H1 (cell line): Measurements from ENCODE around the gene PREX1. TPM values are rescaled to one million over a fixed set of nuclear protein-coding genes. Genes with fewer than 3 reads are reported as not detected.

Experiments used
- CTBP2 ChIP-seq: IDR thresholded peaks from 2 replicates; pipeline ENCODE4 v1.7.0; 2011; ENCODE audit warnings: borderline replicate concordance, mild to moderate bottlenecking, moderate library complexity, mixed read lengths, low read length; ENCODE audit not compliant: insufficient read depth, insufficient read length
- FOSL1 ChIP-seq: IDR thresholded peaks from 2 replicates; pipeline ENCODE4 v1.6.1; 2011; ENCODE audit warnings: mild to moderate bottlenecking, low read depth, low read length, moderate library complexity; ENCODE audit not compliant: insufficient read depth
- KDM5A ChIP-seq: fragments of 200-600 bp; IDR thresholded peaks from 2 replicates; pipeline ENCODE4 v1.7.1; 2012; ENCODE audit warnings: mild to moderate bottlenecking, low read length, inconsistent platforms, mixed read lengths
- RNF2 ChIP-seq: fragments of 200-900, 300-1000 bp; sonication (generic); IDR thresholded peaks from 2 replicates; pipeline ENCODE4 v1.7.1; 2016; ENCODE audit warnings: borderline replicate concordance, low read depth, mild to moderate bottlenecking, antibody characterized with exemption, low read length; ENCODE audit not compliant: poor library complexity, severe bottlenecking; ENCODE audit errors: missing control alignments
- TCF12 ChIP-seq: IDR thresholded peaks from 2 replicates; pipeline ENCODE4 v1.6.1; 2011; ENCODE audit warnings: low read depth, mild to moderate bottlenecking, low read length
- TEAD4 ChIP-seq: IDR thresholded peaks from 2 replicates; pipeline ENCODE4 v1.6.1; 2012; ENCODE audit warnings: low read depth, low read length, inconsistent platforms, mixed read lengths
- polyA plus RNA-seq, 7 experiments: library from polyadenylated mRNA; depleted of rRNA in 3 of 7; stranded (reverse) in 5 of 7; unstranded in 2 of 7; fragments of >200 nt in 5 of 7; fragments of 200-250 nt in 2 of 7; gene quantifications; 1 replicate in 5 of 7; 2 replicates in 1 of 7; 4 replicates in 1 of 7; pipeline versions ENCODE4 v1.2.1 to v1.2.3, GENCODE V29; 2011 to 2013; ENCODE audit warnings: missing spikeins in 2 of 7, mixed read lengths in 2 of 7
- total RNA-seq: library from RNA; stranded (reverse); fragmentation: NEBNext Ultra II Directional; extraction: Animal tissue kit (Norgen Biotek cat#: 25700); gene quantifications from 2 replicates; pipeline ENCODE4 v1.2.1, GENCODE V29; 2021
- TF ChIP-seq, protein P1 (sequence below): IDR thresholded peaks from 2 replicates; pipeline ENCODE4 v1.6.1; 2011; ENCODE audit warnings: low read length, improper control_type of control experiment

The PREX1 gene
- total and polyA plus RNA-seq, 2 of the 8 experiments (the other 6 are each of a cell fraction or from before 2014, with no cell fraction given): 10.7 to 12.8 TPM

DNA sequence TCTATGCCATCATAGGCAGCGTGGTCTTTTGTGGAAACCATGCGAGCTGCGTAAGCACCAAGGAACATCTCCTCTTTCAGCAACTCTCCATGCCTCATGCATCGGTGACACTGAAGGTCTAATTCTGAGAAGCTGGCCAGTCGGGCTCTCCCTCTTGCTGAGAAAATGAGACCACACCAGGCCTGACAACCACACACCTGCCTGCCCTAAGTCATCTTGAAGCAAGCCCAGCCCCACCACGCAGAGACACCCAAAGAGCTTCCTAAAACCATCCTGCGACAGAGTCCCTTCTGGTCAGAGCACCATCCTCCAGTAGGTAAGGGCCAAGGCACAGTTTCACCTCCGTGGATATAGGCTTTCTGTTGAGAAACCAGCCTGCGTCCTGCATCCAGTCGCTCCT is 26.6 kb downstream of the PREX1 start (continued):
- TF ChIP-seq, protein P1, sequence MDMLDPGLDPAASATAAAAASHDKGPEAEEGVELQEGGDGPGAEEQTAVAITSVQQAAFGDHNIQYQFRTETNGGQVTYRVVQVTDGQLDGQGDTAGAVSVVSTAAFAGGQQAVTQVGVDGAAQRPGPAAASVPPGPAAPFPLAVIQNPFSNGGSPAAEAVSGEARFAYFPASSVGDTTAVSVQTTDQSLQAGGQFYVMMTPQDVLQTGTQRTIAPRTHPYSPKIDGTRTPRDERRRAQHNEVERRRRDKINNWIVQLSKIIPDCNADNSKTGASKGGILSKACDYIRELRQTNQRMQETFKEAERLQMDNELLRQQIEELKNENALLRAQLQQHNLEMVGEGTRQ: no peak
- TF ChIP-seq TEAD4 (no peak), TCF12 (no peak), CTBP2 (no peak), FOSL1 (no peak), KDM5A (no peak), RNF2 (no peak)
